RPMI7951 (cell line): ENCODE data around the gene SLC13A2. TPM values are rescaled to one million over a fixed set of nuclear protein-coding genes. Genes with fewer than 3 reads are reported as not detected.

Source experiments
- DNase-seq: peaks from one replicate; pipeline ENCODE4 v3.0.0-alpha.2; 2012; ENCODE audit warnings: low read depth
- total RNA-seq: library from RNA; depleted of rRNA; stranded (reverse); fragments of >200 nt; shearing (Covaris generic); gene quantifications from 2 replicates; pipeline ENCODE4 v1.2.3, GENCODE V29; 2014

SLC13A2 gene
- total RNA-seq, 1 experiment from 2014 or later = not detected

DNA sequence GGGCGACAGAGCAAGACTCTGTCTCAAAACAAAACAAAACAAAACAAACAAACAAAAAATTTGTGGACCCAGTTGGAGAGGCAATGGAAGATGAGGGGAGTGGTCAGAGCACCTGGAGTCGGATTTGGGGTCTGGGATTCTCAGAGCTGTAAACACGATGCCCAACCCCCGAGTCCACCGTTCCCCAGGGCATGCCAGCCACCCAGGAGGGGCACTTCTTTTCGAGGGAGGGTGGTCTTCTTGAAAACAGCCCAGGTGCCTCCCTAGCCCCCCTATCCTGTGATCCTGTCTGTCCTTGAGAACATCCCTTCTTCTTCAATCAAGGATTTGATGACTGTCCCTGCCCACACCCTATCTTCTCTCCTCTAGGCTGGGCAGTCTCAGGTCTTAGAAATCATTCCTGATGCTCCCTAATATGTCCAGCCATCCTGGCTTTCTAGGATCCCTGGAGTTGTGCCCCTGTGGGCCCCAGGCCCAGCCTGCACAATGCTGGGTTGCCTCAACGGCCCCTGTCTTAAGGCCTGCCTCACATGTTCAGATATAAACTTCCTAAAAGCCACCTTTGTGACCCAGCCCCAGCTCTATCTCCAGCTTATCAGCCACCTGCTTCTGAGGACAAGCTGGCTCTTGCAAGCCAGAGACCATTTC is 3.1 kb upstream of the SLC13A2 start:
- DNase-seq = no peak

DNA sequence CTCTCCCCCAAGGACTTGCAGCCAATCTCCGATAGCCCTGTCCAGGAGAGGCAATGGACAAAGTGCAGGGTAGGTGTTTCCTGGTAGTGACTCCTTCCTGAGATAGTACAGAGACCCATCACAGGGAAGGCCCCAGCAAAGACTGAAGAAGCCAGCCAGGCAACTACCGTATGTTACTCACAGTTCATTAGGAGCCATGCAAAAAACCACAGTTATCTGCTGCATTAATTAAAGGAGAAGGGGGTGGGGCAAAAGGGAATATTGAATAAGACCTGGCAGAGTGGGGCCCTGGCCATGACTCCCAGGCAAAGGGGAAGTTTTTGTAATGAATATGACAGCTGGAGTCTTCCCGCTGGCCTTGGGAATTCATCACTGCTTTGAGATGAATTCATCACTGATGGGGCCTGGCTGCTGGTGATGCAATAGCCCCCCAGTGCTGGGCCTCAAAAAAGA is 2.5 kb upstream of the SLC13A2 start:
- no peak for DNase-seq

DNA sequence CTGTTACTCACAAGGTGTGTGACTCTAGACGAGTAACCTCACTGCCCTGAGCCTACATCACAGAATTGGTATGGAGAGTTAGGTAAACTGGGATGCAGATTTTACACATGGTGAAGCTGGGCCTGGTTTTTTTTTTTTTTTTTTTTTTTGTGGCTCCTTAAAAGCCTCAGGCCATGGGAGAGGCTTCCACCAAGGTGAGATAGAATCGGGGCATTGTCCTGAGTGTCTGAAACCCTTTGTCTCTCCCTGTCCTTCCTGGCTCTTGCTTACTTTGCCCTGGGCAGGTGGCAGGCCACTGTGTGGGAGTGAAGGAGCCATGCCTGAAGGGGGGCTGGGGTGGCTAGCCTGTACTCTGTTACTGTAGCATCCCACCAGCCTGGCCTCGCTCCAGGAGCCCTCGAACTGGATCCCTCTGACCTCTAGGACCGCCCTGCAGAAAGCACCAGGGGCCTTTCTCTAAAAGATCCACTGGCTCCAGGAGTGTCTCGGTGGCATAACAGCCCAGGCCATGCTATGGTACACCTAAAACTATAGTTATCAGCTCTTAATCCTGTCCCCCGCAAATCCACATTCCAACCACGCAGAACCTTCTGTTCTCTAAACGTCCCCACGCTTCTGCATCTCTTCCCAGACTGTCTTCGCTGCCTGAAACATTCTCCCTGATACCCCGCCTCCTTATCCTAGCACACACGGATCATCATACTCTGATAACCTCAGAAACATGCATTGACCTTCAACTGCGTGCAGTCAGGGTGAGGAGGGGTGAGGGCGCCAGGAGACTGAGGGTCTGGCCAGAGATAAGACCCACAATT is 1.7 kb upstream of the SLC13A2 start:
- DNase-seq = no peak

GRCh38 chr17:28472871-28473497 is 460 bp upstream of the SLC13A2 start:
- no peak for DNase-seq

DNA sequence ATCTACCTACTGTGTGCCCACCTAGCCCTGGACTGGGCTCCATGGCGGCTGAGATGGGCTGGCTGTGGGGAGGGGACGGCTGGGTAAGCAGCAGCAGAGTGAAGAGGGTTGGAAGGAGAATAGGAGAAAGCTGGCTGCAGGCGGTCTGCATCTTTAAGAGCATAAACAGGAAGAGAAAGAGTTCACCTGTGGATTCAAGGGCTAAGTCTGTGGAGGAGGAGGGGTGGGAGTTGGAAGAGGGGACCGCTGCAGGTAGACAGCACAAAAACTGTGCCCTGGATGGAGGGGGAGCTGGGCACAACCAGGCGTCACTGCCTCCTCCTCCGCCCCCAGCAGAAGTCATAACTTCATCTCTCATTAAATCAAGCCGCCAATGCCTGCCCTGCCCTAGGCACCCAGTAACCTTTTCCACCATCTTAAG is 677 bp downstream of the SLC13A2 start:
- DNase-seq = no peak

DNA sequence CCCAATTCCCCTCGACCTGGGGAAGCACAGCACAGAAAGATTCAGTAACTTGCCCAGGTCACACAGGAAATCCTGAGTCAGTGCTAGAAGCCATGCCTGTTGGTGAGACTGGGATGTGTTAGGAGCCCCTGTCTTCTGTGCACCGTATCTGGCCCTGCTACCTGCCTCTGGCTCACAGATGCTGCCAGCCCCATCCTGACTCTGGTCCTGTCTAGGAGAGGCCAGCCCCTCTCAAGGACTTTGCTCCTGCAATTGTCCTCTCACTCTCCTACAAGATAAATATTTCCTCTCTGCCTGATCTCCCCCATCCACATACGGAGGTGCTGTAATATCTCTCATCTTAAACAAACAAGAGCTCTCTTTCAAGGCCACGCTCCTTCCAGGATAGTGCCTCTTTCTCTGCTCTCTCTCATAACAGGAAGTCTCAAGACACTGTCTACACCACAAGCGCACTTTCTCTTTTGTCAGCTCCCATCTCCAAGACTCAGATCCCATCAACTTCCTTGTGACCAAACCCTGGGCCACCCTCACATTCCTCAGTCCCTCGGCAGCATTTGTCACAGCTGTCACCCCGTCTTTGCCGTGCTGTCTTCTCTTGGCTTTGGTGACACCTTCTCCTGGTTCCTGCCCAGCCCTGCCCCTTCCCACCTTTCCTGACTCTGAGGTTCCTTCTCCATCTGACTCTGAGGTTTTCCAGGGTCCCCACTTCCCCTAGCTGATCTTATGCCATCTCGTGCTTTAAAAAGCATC is 1.9 kb downstream of the SLC13A2 start:
- no peak for DNase-seq

DNA sequence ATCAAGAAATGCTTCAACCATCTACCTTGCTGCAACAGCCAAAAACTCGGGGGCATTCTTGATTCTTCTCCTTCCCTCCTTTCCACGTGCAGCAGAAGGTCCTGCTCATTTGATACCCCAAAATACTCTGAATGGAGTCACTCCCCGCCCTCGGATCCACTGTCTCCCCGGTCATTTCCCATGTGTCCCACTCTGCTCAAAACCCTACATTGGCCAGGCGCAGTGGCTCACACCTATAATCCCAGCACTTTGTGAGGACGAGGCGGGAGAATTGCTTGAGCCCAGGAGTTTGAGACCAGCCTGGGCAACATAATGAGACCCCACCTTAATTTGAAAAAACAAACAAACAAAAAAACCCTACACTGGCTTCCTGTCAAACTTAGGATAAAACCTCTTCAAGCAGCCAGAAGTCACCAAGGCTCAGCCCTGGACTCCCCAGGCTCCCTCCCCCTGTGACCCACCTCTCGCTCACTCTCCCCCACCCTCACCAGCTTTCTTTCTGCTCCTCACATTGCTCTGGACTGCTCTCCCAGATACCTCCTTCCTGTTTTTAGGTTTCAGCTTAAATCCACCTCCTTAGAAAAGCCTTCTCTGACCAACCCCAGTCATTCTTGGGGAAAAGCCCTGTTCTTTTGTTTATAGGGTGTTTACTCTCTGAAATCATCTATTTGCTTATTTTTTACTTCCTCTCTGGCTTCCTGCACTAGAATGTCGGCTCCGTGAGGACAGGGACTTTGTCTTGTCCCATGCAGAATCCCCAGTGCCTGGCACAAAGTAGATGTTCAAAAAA is 2.8 kb downstream of the SLC13A2 start:
- no peak for DNase-seq

DNA sequence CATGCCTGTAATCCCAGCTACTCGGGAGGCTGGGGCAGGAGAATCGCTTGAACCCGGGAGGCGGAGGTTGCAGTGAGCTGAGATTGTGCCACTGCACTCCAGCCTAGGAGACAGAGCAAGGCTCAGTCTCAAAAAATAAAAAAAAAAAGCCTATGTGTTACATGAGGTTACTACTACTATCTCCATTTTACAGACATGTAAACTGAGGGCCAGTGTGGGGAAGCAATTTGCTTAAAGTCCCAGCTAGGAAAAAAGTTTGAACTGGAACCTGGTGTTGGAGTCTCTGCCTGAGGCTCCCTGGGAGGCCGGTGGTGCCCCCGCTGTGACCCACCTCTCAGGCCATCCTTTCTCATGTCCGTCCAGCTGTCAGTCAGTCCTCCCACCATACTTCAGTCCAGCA is 4.5 kb downstream of the SLC13A2 start:
- DNase-seq = no peak

DNA sequence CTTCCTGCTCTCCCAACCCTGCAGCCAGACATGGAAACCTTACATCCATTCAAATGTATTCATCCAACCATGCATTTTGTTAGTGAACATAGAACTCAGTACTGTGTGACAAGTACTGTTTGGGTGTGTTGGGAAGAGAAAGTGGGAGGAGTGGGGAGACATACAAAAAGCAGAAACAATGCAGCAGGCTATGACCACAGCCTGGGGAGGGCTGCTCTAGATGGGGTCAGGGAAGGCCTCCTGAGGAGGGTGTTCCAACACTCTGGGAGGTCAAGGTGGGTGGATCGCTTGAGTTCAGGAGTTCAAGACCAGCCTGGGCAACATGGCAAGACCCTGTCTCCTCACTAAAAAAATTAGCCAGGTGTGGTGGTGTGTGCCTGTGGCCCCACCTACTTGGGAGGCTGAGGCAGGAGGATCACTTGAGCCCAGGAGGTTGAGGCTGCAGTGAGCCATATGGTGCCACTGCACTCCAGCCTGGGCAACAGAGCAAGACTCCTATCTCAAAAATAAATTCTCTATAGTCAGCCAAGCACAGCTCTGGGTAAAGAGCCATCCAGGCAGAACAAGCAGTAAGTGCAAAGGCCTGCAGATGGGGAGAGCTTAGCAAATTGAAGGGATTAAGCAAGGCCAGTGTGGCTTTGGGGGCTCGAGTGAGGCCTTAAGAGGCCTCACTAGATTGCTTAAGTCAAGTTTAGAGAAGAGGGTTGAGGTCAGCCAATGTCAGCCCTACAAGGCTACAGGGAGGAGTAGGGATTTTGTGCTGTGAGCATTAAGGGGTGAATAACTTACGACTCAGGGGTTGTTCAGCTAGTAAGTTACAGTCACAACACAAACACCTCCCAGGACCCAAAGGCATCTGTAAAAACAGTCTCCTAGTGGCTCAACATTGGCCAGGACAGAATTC is 5.5 kb downstream of the SLC13A2 start:
- DNase-seq = no peak

DNA sequence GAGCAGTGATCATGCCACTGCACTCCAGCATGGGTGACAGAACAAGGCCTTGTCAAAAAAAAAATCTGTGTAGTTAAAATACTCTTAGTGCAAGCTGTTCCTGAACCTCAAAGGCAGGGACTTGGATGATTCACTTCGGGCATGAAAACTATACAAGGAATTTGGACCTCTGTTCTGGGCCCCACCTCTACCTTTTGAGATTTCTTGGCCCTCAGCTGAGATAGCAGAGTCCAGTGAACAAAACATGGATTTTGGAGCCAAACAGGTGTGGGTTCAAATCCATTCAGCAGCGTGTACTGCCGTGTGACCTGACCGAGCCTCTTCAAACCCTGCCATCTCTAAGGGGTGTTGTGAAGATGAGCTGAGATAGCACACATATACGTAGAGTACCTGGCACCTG is 6.8 kb downstream of the SLC13A2 start:
- no peak for DNase-seq

DNA sequence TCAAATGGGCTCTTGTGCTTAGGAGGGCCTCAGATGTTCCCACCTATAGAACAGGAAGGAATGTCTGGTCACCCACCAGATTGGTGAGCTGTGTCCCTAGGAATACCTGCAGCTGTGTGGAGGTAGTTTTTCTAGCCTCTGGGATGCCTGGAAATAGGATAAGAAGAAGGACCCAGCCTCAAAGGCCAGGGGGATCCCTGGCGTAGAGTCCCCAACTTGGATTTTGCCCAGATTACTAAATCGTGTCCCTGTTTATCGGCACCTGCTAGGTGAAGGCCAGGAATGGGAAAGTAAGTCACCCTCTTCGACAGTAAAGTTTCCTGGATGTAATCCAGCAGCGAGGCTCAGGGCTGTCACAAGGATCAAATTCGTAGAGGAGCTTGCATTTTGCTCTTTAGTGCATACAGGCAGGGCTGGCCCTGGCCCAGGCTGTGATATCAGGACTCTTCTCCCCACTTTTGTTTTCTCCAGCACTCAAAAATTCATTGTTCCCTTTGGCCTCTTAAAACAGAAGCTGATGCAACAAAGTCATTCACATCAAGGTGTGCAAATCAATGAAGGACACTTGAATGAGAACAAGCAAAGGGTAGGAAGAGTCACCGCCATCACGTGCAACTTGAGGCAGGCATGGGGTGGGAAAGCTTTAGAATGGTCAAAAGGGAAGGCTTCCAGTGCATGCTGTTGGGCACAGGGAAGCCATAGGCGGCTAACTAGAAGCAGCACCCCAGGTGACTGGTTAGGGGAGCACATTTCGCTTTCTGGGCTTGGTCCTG is 7.5 kb downstream of the SLC13A2 start:
- no peak for DNase-seq

DNA sequence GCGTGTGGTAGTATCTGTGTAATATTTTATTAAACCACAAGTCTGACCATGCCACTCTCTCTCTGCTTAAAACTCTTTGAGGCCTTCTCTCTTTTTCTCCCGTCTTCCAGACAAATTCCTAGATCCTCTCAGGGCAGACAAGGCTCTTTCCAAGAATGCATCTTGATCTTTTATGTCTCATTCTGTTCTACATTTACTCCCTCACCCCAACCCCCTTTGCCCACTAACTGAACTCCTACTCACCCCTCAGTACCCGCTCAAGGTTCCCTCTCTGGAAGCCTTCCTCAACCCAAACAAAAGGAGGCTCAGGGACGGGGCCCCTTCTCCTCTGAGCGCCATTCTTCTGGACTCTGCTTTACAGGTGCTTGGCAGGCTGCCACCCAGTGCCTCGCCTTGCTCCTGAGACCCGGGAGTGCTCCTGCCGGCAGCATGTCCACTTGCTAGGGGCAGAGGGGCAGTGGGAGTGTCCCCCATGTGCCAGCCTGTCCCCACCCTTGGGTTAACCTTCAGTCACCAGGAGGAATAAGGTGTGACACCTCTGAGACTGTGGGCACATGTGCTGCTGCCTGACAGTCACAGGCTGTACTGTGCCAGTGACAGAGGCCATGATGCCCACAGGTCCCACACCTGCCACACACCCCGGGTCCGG is 9.2 kb downstream of the SLC13A2 start:
- DNase-seq = no peak

GRCh38 chr17:28484296-28484695 is 10.9 kb downstream of the SLC13A2 start:
- DNase-seq = no peak

GRCh38 chr17:28485049-28485448 is 11.6 kb downstream of the SLC13A2 start:
- no peak for DNase-seq

GRCh38 chr17:28487881-28488532 is 14.6 kb downstream of the SLC13A2 start:
- no peak for DNase-seq

DNA sequence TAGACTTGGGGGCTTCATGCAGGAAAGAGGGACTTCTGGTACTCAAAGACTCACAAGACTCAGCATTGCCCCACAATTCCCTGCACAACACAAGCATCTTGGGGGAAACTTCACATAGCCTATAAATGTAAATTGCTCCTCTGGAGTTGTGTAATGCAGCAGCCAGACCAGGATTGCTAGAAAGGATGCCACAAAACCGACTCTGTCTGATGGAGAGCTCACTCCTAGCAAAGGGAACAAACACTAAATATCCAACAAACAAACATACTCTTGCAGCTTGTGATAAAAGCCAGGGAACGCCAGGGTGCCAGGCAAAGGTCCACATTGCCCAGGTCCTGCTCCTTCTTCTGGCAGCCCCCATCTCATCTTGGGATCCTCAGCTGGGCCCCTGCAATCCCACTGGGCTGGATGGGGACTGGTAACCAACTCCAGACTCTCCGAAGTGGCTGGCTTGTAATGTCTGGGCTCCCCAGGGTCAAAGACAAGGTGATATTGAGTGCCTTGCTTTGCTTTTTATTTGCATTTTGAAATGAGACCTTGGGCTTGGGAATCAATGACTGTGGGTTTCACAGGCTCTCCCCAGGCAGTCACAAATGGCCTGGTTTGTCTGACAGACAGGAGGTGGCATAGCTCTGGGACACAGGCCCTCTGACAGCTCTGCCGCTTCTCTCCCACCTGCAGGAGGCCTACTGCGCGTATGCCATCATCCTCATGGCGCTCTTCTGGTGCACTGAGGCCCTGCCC is 15.3 kb downstream of the SLC13A2 start:
- DNase-seq = no peak

GRCh38 chr17:28491286-28491685 is 17.8 kb downstream of the SLC13A2 start:
- DNase-seq = no peak

GRCh38 chr17:28491860-28492259 is 18.4 kb downstream of the SLC13A2 start:
- DNase-seq = no peak
